Liver (tissue), 9 donors: Measurements from ENCODE around the gene COL21A1. TPM values are rescaled to one million over a fixed set of nuclear protein-coding genes. Genes with fewer than 3 reads are reported as not detected.

Source experiments
- DNase-seq: peaks from one replicate; pipeline ENCODE4 v3.0.0-alpha.2; 2017; ENCODE audit warnings: low spot score
- H3K27ac ChIP-seq, 2 donors: one replicate each; pipeline ENCODE4 v1.7.0; 2013; ENCODE audit warnings: inconsistent platforms in 2 of 2, low read length in 2 of 2, control low read depth in 1 of 2, low read depth in 1 of 2, mild to moderate bottlenecking in 1 of 2
- H3K27me3 ChIP-seq, 4 donors: one replicate each; pipeline versions ENCODE4 v1.6.1 to v1.7.0; 2013; ENCODE audit warnings: low read length in 3 of 4, inconsistent platforms in 1 of 4, mild to moderate bottlenecking in 1 of 4, moderate library complexity in 1 of 4; ENCODE audit not compliant: control insufficient read depth in 4 of 4, insufficient read depth in 4 of 4
- H3K36me3 ChIP-seq, 4 donors: one replicate each; pipeline versions ENCODE4 v1.6.1 to v1.7.0; 2013; ENCODE audit warnings: low read length in 3 of 4, mild to moderate bottlenecking in 3 of 4, low read depth in 1 of 4, moderate library complexity in 1 of 4; ENCODE audit not compliant: control insufficient read depth in 4 of 4, insufficient read depth in 3 of 4
- H3K4me1 ChIP-seq, 4 donors: one replicate each; pipeline versions ENCODE4 v1.6.1 to v1.7.0; 2013; ENCODE audit warnings: low read length in 3 of 4, mild to moderate bottlenecking in 3 of 4, moderate library complexity in 1 of 4; ENCODE audit not compliant: control insufficient read depth in 4 of 4, insufficient read depth in 4 of 4
- H3K4me3 ChIP-seq, 3 donors: one replicate each; pipeline versions ENCODE4 v1.6.1 to v1.7.0; 2013; ENCODE audit warnings: low read length in 3 of 3, control low read depth in 1 of 3, low read depth in 1 of 3, mild to moderate bottlenecking in 1 of 3
- H3K9ac ChIP-seq, 2 donors: one replicate each; pipeline ENCODE4 v1.7.0; 2013; ENCODE audit warnings: low read length in 2 of 2, mild to moderate bottlenecking in 2 of 2, moderate library complexity in 2 of 2, control low read depth in 1 of 2, low read depth in 1 of 2
- H3K9me3 ChIP-seq, 4 donors: one replicate each; pipeline versions ENCODE4 v1.6.1 to v1.7.0; 2013; ENCODE audit warnings: low read length in 3 of 4; ENCODE audit not compliant: control insufficient read depth in 4 of 4
- ATF3 ChIP-seq: IDR thresholded peaks from 2 replicates; pipeline ENCODE4 v1.6.1; 2016; ENCODE audit warnings: antibody characterized with exemption
- CTCF ChIP-seq: fragments of 150-350 bp; IDR thresholded peaks from 2 replicates; pipeline ENCODE4 v1.5.1; 2017; ENCODE audit warnings: improper control_type of control experiment, low read depth, low read length; ENCODE audit not compliant: missing input control
- EGR1 ChIP-seq, 2 donors: IDR thresholded peaks; 2 replicates each; pipeline ENCODE4 v1.6.1; 2016 to 2018; ENCODE audit warnings: antibody characterized with exemption in 2 of 2, low read depth in 2 of 2
- FOXA1 ChIP-seq: IDR thresholded peaks from 2 replicates; pipeline ENCODE4 v1.6.1; 2016; ENCODE audit warnings: antibody characterized with exemption
- FOXA2 ChIP-seq: IDR thresholded peaks from 2 replicates; pipeline ENCODE4 v1.6.1; 2016; ENCODE audit warnings: antibody characterized with exemption
- GABPA ChIP-seq, 2 donors: IDR thresholded peaks in 1 of 2; conservative IDR thresholded peaks in 1 of 2; 2 replicates each; pipeline ENCODE4 v1.6.1; 2016; ENCODE audit warnings: antibody characterized with exemption in 2 of 2, mild to moderate bottlenecking in 1 of 2, moderate library complexity in 1 of 2
- HNF4A ChIP-seq, 2 donors: conservative IDR thresholded peaks; 2 replicates each; pipeline ENCODE4 v1.6.1; 2016; ENCODE audit warnings: antibody characterized with exemption in 2 of 2, mild to moderate bottlenecking in 2 of 2
- HNF4G ChIP-seq: IDR thresholded peaks from 2 replicates; pipeline ENCODE4 v1.6.1; 2016; ENCODE audit warnings: antibody characterized with exemption
- JUND ChIP-seq, 2 donors: IDR thresholded peaks; 2 replicates each; pipeline ENCODE4 v1.6.1; 2016; ENCODE audit warnings: antibody characterized with exemption in 2 of 2
- MAX ChIP-seq: IDR thresholded peaks from 2 replicates; pipeline ENCODE4 v1.6.1; 2016; ENCODE audit warnings: antibody characterized with exemption
- NR2F2 ChIP-seq: IDR thresholded peaks from 2 replicates; pipeline ENCODE4 v1.6.1; 2016; ENCODE audit warnings: antibody characterized with exemption
- RAD21 ChIP-seq, 2 donors: IDR thresholded peaks; 2 replicates each; pipeline ENCODE4 v1.6.1; 2016; ENCODE audit warnings: antibody characterized with exemption in 2 of 2, mild to moderate bottlenecking in 2 of 2
- REST ChIP-seq: IDR thresholded peaks from 2 replicates; pipeline ENCODE4 v1.6.1; 2016; ENCODE audit warnings: antibody characterized with exemption, mild to moderate bottlenecking
- RXRA ChIP-seq, 2 donors: IDR thresholded peaks; 2 replicates each; pipeline ENCODE4 v1.6.1; 2017 to 2018; ENCODE audit warnings: antibody characterized with exemption in 2 of 2, mild to moderate bottlenecking in 1 of 2
- SP1 ChIP-seq: IDR thresholded peaks from 2 replicates; pipeline ENCODE4 v1.6.1; 2018; ENCODE audit warnings: antibody characterized with exemption, mild to moderate bottlenecking
- TAF1 ChIP-seq: conservative IDR thresholded peaks from 2 replicates; pipeline ENCODE4 v1.6.1; 2016; ENCODE audit warnings: antibody characterized with exemption, mild to moderate bottlenecking
- ZBTB33 ChIP-seq: IDR thresholded peaks from 2 replicates; pipeline ENCODE4 v1.6.1; 2016; ENCODE audit warnings: antibody characterized with exemption
- WGBS: extraction: QIAGEN DNeasy Blood & Tissue Kit; methylation state at CpG from one replicate; pipeline ENCODE4 v1.1.7; 2013; 5-methylcytosine and 5-hydroxymethylcytosine counted together
- polyA plus RNA-seq, 2 donors: library from polyadenylated mRNA; stranded (reverse) in 1 of 2; unstranded in 1 of 2; fragments of 200-250 nt in 1 of 2; fragments of >200 nt in 1 of 2; fragmentation: Nextera tagmentation in 1 of 2; extraction: Ambion mirVana in 1 of 2; gene quantifications; one replicate each; pipeline versions ENCODE4 v1.2.1 to v1.2.3, GENCODE V29; 2013 to 2015
- total RNA-seq, 2 donors: library from RNA; depleted of rRNA; stranded (reverse); fragments of >200 nt; gene quantifications; one replicate each; pipeline ENCODE4 v1.2.3, GENCODE V29; 2014
- donor health status: healthy.
- donor health status: healthy.
- donor health status: healthy.
- donor health status: healthy.
- donor health status: healthy.

COL21A1 gene
- total and polyA plus RNA-seq, 4 donors, result 0.48 to 1.3 (median 0.52) TPM

GRCh38 chr6:56238352-56238751 lies 9.0 kb downstream of the COL21A1 start:
- Histone ChIP-seq H3K9ac (no peak overlapping the region), H3K27ac (no peak overlapping the region), H3K4me1 (peaks cover 0 to 7% (median 0%) of the 10 kb centered on the region in 4 donors), H3K36me3 (no peaks in the 10 kb centered on the region), H3K4me3 (no peak overlapping the region), H3K9me3 (no peaks in the 10 kb centered on the region), H3K27me3 (no peaks in the 10 kb centered on the region)
- DNase-seq, result no peak
- 64% methylated on average over 2 of the region's 2 CpGs for WGBS
- TF ChIP-seq HNF4A (conservative IDR thresholded peaks at IDR 0.05) (no peak), MAX (no peak), GABPA (IDR thresholded peaks at IDR 0.05 in 1 of 2, conservative IDR thresholded peaks at IDR 0.05 in 1 of 2) (no peak), SP1 (no peak), EGR1 (IDR thresholded peaks at IDR 0.05; ENCODE audit: low read depth in 2 of 2) (no peak), NR2F2 (no peak), FOXA1 (no peak), ATF3 (no peak), ZBTB33 (no peak), TAF1 (no peak), REST (no peak), JUND (IDR thresholded peaks at IDR 0.05) (no peak), CTCF (no peak), RXRA (IDR thresholded peaks at IDR 0.05) (no peak), RAD21 (IDR thresholded peaks at IDR 0.05) (no peak), HNF4G (no peak)

GRCh38 chr6:56235245-56235644 lies 12.1 kb downstream of the COL21A1 start:
- H3K27ac ChIP-seq, result no peak overlapping the region
- H3K9me3 ChIP-seq, result no peaks in the 10 kb centered on the region
- DNase-seq, result no peak
- H3K27me3 ChIP-seq, result no peaks in the 10 kb centered on the region
- H3K36me3 ChIP-seq, result no peaks in the 10 kb centered on the region
- H3K9ac ChIP-seq, result no peak overlapping the region
- H3K4me3 ChIP-seq, result no peak overlapping the region
- H3K4me1 ChIP-seq, result no peaks in the 10 kb centered on the region
- 73% methylated on average over 1 of the region's 1 CpG for WGBS
- TF ChIP-seq FOXA2, result no peak
- no peak for TF ChIP-seq FOXA1
- no peak for TF ChIP-seq CTCF
- TF ChIP-seq EGR1 (IDR thresholded peaks at IDR 0.05; ENCODE audit: low read depth in 2 of 2), result no peak
- TF ChIP-seq ZBTB33, result no peak
- no peak for TF ChIP-seq HNF4A (conservative IDR thresholded peaks at IDR 0.05)
- no peak for TF ChIP-seq SP1
